ENCODE data around the gene MYMK. TPM values are rescaled to one million over a fixed set of nuclear protein-coding genes. Genes with fewer than 3 reads are reported as not detected.

Gene MYMK
- polyA plus RNA-seq, 2 donors: not detected

DNA sequence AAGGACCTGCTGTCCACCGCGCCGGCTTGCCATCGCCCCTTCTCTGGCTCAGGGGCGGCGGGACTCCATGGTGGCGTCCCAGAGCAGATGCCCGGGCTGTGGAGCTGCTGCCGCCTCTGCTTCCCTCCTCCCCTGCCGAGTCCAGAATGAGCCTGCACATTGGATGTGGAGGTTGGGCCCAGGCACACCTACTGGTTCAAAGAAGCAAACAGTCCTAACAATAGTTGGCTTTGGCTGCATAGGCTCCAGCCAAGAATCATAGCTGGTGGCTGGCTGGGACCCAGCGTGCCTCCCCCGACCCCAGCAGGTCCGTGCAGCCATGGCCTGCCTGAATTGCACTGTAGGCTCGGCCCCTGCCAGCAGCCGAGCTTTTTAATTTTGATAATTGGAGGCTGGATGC is 35.6 kb upstream of the MYMK start:
- WGBS, 2 donors: 49 to 58% methylated on average over 15 of the region's 15 CpGs
- H3K4me1 ChIP-seq (ENCODE audit: control insufficient read depth in 2 of 2, insufficient read depth in 2 of 2, low read length in 1 of 2): peaks cover 0 to 9% of the 10 kb centered on the region in 2 donors

DNA sequence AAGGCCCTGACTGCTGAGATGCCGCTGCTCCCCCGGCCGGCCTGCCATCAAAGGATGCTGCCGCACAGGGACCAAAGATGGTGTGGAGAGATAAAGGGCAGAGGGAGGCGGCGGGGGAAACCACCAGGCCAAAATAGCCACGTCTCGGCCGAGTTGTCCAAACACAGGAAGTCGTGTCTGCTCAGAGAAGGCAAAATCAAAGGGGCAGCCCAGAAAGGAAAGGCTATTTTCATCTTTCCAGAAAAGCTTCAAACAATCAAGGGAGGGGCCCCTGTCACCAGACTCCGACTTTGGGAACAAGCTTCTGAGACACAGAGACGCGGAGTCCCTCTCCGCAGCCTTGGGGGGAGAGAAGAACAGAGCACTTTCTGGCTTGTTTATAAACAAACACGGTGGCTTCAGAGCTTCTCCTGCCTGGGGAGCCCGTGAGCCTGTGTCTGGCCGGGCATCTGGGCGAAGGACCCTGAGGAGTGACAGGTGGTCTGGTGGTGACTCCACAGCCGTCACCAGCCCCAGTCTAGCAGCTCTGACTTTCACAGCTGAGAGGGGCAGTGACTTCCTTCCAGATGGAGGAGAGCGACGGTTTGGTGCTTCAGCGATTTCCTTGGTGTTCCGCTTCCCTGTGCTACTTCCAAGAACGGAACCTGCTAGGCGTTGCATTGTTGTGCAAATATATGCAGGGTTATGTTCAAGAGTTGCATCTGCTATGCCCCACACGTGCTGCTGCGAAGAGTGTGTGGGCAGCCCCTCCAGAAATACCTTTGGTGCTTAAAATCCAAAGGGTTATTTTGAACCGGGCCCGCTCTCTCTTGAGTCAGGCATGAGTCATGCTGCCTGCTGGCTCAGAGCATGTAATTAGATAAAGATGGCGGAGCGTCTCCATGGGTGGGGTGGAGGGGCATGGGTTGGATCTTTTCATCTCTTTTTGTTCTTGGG is 33.7 kb upstream of the MYMK start:
- Histone ChIP-seq H3K4me1 (ENCODE audit: control insufficient read depth in 2 of 2, insufficient read depth in 2 of 2, low read length in 1 of 2) (peaks cover 0 to 9% of the 10 kb centered on the region in 2 donors), H3K36me3 (ENCODE audit: control insufficient read depth in 2 of 2, insufficient read depth in 2 of 2, low read length in 1 of 2) (no peaks in the 10 kb centered on the region), H3K9me3 (ENCODE audit: control insufficient read depth in 2 of 2, insufficient read depth in 1 of 2, low read depth in 1 of 2, low read length in 1 of 2) (no peaks in the 10 kb centered on the region), H3K27ac (ENCODE audit: low read depth in 2 of 2, low read length in 1 of 2) (peak overlapping the region; percentile 57 to 79), H3K4me3 (ENCODE audit: low read depth in 1 of 2, low read length in 2 of 2) (no peak overlapping the region), H3K27me3 (ENCODE audit: control insufficient read depth in 1 of 2, insufficient read depth in 2 of 2, low read length in 2 of 2) (no peaks in the 10 kb centered on the region)
- WGBS, 2 donors: 37 to 40% methylated on average over 31 of the region's 31 CpGs

More for the DNA sequence above, 35.6 kb upstream of the MYMK start:
- Histone ChIP-seq H3K4me3 (ENCODE audit: low read depth in 1 of 2, low read length in 2 of 2) (no peak overlapping the region), H3K27me3 (ENCODE audit: control insufficient read depth in 1 of 2, insufficient read depth in 2 of 2, low read length in 2 of 2) (no peaks in the 10 kb centered on the region), H3K27ac (ENCODE audit: low read depth in 2 of 2, low read length in 1 of 2) (no peak overlapping the region), H3K36me3 (ENCODE audit: control insufficient read depth in 2 of 2, insufficient read depth in 2 of 2, low read length in 1 of 2) (no peaks in the 10 kb centered on the region), H3K9me3 (ENCODE audit: control insufficient read depth in 2 of 2, insufficient read depth in 1 of 2, low read depth in 1 of 2, low read length in 1 of 2) (no peaks in the 10 kb centered on the region)

DNA sequence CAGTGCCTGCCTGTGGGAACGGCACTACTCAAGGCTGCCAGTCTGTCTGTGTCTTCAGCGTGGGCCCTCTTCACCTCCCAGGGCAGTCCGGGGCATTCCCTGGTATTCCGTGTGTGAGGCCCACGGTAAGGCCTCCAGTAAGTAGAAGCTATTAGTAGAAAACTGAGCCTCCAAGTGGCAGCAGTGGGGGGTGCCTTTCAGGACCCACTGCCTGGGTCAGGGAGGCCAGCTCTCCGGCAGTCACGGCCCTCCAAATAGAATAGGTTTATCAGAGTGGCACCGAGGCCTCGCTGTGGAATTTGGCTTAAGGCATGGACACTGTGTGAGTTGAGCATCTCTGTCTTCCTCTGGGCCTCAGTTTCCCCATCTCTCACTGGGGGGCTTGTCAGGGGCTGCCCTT is 32.8 kb upstream of the MYMK start:
- Histone ChIP-seq H3K4me3 (ENCODE audit: low read depth in 1 of 2, low read length in 2 of 2) (no peak overlapping the region), H3K36me3 (ENCODE audit: control insufficient read depth in 2 of 2, insufficient read depth in 2 of 2, low read length in 1 of 2) (no peaks in the 10 kb centered on the region), H3K27ac (ENCODE audit: low read depth in 2 of 2, low read length in 1 of 2) (no peak overlapping the region), H3K4me1 (ENCODE audit: control insufficient read depth in 2 of 2, insufficient read depth in 2 of 2, low read length in 1 of 2) (peaks cover 0 to 3% of the 10 kb centered on the region in 2 donors), H3K9me3 (ENCODE audit: control insufficient read depth in 2 of 2, insufficient read depth in 1 of 2, low read depth in 1 of 2, low read length in 1 of 2) (no peaks in the 10 kb centered on the region), H3K27me3 (ENCODE audit: control insufficient read depth in 1 of 2, insufficient read depth in 2 of 2, low read length in 2 of 2) (no peaks in the 10 kb centered on the region)
- 93 to 94% methylated on average over 9 of the region's 9 CpGs for WGBS, 2 donors

- peaks cover 0 to 3% of the 10 kb centered on the region in 2 donors for H3K4me1 ChIP-seq (ENCODE audit: control insufficient read depth in 2 of 2, insufficient read depth in 2 of 2, low read length in 1 of 2)
- no peaks in the 10 kb centered on the region for H3K27me3 ChIP-seq (ENCODE audit: control insufficient read depth in 1 of 2, insufficient read depth in 2 of 2, low read length in 2 of 2)
- no peaks in the 10 kb centered on the region for H3K9me3 ChIP-seq (ENCODE audit: control insufficient read depth in 2 of 2, insufficient read depth in 1 of 2, low read depth in 1 of 2, low read length in 1 of 2)
- no peak overlapping the region for H3K4me3 ChIP-seq (ENCODE audit: low read depth in 1 of 2, low read length in 2 of 2)
- WGBS, 2 donors: 81 to 84% methylated on average over 5 of the region's 5 CpGs
- no peak overlapping the region for H3K27ac ChIP-seq (ENCODE audit: low read depth in 2 of 2, low read length in 1 of 2)
- H3K36me3 ChIP-seq (ENCODE audit: control insufficient read depth in 2 of 2, insufficient read depth in 2 of 2, low read length in 1 of 2): no peaks in the 10 kb centered on the region
These were observed 31.6 kb upstream of the MYMK start for GRCh38 chr9:133556354-133556753.

DNA sequence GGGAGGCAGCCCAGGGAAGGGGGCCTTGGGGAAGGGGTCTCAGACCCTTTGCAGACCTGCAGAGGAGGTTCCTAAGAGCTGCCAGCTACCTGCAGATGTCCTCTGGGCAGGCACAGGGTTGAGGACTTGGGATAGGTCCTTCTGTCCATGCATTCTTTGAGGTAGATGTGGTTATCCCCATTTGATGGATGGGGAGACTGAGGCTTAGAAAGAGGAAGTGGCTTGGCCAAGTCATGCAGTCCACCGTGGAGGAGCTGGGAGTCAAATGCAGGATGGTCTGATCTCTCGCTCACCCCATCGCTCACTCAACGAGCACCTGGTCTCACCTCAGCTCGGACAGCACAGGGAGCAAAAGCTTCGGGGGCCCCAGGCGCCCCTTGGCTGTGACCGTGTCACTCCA is 30.0 kb upstream of the MYMK start:
- Histone ChIP-seq H3K4me3 (ENCODE audit: low read depth in 1 of 2, low read length in 2 of 2) (no peak overlapping the region), H3K36me3 (ENCODE audit: control insufficient read depth in 2 of 2, insufficient read depth in 2 of 2, low read length in 1 of 2) (no peaks in the 10 kb centered on the region), H3K27me3 (ENCODE audit: control insufficient read depth in 1 of 2, insufficient read depth in 2 of 2, low read length in 2 of 2) (no peaks in the 10 kb centered on the region), H3K4me1 (ENCODE audit: control insufficient read depth in 2 of 2, insufficient read depth in 2 of 2, low read length in 1 of 2) (no peaks in the 10 kb centered on the region), H3K27ac (ENCODE audit: low read depth in 2 of 2, low read length in 1 of 2) (no peak overlapping the region), H3K9me3 (ENCODE audit: control insufficient read depth in 2 of 2, insufficient read depth in 1 of 2, low read depth in 1 of 2, low read length in 1 of 2) (no peaks in the 10 kb centered on the region)
- 87 to 93% methylated on average over 8 of the region's 8 CpGs for WGBS, 2 donors

DNA sequence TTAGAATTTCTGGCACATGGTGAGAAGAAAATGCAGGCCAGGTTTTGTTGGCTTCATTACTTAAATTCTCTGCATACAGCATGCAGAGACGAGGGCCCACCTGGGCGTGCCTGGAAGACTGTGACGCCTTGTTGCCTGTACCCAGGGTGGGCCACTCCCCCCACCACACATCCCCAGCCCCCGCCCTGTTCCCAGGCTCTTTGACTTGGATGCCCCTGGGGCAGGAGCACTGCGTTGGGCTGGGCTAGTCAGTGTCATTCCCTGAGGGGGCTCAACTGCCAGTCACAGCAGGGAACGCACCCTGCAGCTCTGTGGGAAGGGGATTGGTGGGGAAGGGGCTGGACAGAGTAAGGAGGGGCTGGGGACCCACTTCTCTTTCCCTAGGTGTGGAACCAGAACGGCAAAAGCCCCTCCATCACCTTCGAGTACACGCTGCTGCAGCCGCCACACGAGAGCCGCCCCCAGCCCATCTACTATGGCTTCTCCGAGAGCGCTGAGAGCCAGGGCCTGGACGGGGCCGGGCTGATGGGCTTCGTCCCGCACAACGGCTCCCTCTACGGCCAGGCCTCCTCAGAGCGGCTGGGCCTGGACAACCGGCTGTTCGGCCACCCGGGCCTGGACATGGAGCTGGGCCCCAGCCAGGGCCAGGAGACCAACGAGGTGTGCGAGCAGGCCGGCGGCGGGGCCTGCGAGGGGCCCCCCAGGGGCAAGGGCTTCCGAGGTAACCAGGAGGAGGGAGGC is 29.4 kb upstream of the MYMK start:
- Histone ChIP-seq H3K36me3 (ENCODE audit: control insufficient read depth in 2 of 2, insufficient read depth in 2 of 2, low read length in 1 of 2) (no peaks in the 10 kb centered on the region), H3K27me3 (ENCODE audit: control insufficient read depth in 1 of 2, insufficient read depth in 2 of 2, low read length in 2 of 2) (no peaks in the 10 kb centered on the region), H3K27ac (ENCODE audit: low read depth in 2 of 2, low read length in 1 of 2) (no peak overlapping the region), H3K9me3 (ENCODE audit: control insufficient read depth in 2 of 2, insufficient read depth in 1 of 2, low read depth in 1 of 2, low read length in 1 of 2) (no peaks in the 10 kb centered on the region), H3K4me3 (ENCODE audit: low read depth in 1 of 2, low read length in 2 of 2) (no peak overlapping the region), H3K4me1 (ENCODE audit: control insufficient read depth in 2 of 2, insufficient read depth in 2 of 2, low read length in 1 of 2) (no peaks in the 10 kb centered on the region)
- WGBS, 2 donors: 85 to 86% methylated on average over 29 to 31 of the region's 31 CpGs

DNA sequence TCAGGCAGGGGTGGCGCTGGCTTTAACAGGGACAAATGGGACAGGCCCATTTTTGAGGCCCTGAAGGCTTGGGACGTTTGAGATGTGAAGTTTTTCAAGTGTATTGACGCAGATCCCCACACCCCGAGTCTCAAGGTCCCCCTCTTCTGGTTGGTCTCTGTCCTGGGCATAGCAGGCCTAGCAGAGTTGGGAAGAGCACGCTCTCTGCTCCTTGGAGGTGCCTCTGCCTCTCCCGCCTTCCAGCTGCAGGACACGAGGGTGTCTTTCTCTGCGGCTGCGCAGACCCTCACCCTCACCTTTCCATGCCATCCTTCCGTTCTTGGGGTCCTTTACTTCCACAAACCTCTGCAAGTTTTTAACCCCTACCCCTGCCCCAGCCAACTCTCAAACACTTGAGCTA is 28.4 kb upstream of the MYMK start:
- H3K27me3 ChIP-seq (ENCODE audit: control insufficient read depth in 1 of 2, insufficient read depth in 2 of 2, low read length in 2 of 2): no peaks in the 10 kb centered on the region

DNA sequence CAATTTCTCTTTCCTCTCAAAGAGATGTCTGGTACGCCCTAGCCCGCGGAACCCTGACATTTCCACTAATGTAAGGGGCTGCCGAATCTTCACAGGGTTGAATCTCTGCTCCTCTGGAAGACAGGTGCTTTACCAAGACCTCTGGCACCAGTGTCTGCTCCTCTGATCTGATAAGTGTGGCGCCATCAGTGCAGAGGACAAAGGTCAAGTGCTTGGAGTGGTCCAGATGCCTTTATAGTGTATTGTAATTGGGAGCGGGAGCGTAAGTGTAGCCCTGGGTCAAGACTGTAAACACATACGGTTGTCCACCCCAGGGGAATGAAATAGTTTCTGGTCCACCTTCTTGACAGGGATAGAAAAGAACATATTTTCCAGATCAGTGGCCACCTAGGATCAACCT is 27.5 kb upstream of the MYMK start:
- Histone ChIP-seq H3K27me3 (ENCODE audit: control insufficient read depth in 1 of 2, insufficient read depth in 2 of 2, low read length in 2 of 2) (no peaks in the 10 kb centered on the region), H3K36me3 (ENCODE audit: control insufficient read depth in 2 of 2, insufficient read depth in 2 of 2, low read length in 1 of 2) (no peaks in the 10 kb centered on the region)
- 93% methylated on average over 8 of the region's 8 CpGs for WGBS, 2 donors

More for the DNA sequence above, 28.4 kb upstream of the MYMK start:
- 83 to 87% methylated on average over 10 of the region's 10 CpGs for WGBS, 2 donors
- no peaks in the 10 kb centered on the region for H3K9me3 ChIP-seq (ENCODE audit: control insufficient read depth in 2 of 2, insufficient read depth in 1 of 2, low read depth in 1 of 2, low read length in 1 of 2)
- H3K36me3 ChIP-seq (ENCODE audit: control insufficient read depth in 2 of 2, insufficient read depth in 2 of 2, low read length in 1 of 2): no peaks in the 10 kb centered on the region
- H3K4me1 ChIP-seq (ENCODE audit: control insufficient read depth in 2 of 2, insufficient read depth in 2 of 2, low read length in 1 of 2): no peaks in the 10 kb centered on the region
- no peak overlapping the region for H3K4me3 ChIP-seq (ENCODE audit: low read depth in 1 of 2, low read length in 2 of 2)
- H3K27ac ChIP-seq (ENCODE audit: low read depth in 2 of 2, low read length in 1 of 2): no peak overlapping the region

DNA sequence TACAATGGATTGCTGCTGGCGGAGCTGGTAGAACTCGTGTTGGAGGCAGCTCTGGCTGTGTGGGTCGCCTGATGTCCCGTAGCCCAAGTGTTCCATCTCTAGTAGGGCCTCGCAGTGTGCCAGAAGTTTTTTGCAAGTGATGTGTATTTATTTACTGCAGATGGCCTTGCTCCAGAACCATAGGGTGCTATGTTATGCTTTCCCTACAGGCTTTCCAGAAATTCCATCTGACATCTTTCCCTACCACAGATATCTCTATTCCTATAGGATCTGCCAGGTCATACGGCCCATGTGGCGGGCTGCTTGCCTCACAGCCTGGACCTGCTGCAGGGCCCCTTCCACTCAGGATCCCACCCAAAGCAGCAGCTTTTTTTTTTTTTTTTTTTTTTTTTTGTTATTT is 26.7 kb upstream of the MYMK start:
- no peaks in the 10 kb centered on the region for H3K9me3 ChIP-seq (ENCODE audit: control insufficient read depth in 2 of 2, insufficient read depth in 1 of 2, low read depth in 1 of 2, low read length in 1 of 2)
- no peaks in the 10 kb centered on the region for H3K36me3 ChIP-seq (ENCODE audit: control insufficient read depth in 2 of 2, insufficient read depth in 2 of 2, low read length in 1 of 2)
- H3K27me3 ChIP-seq (ENCODE audit: control insufficient read depth in 1 of 2, insufficient read depth in 2 of 2, low read length in 2 of 2): no peaks in the 10 kb centered on the region
- 77 to 82% methylated on average over 7 of the region's 7 CpGs for WGBS, 2 donors
- peaks cover 0 to under 1% of the 10 kb centered on the region in 2 donors for H3K4me1 ChIP-seq (ENCODE audit: control insufficient read depth in 2 of 2, insufficient read depth in 2 of 2, low read length in 1 of 2)
- no peak overlapping the region for H3K27ac ChIP-seq (ENCODE audit: low read depth in 2 of 2, low read length in 1 of 2)
- no peak overlapping the region for H3K4me3 ChIP-seq (ENCODE audit: low read depth in 1 of 2, low read length in 2 of 2)

More for the DNA sequence above, 27.5 kb upstream of the MYMK start:
- Histone ChIP-seq H3K27ac (ENCODE audit: low read depth in 2 of 2, low read length in 1 of 2) (no peak overlapping the region), H3K9me3 (ENCODE audit: control insufficient read depth in 2 of 2, insufficient read depth in 1 of 2, low read depth in 1 of 2, low read length in 1 of 2) (no peaks in the 10 kb centered on the region), H3K4me3 (ENCODE audit: low read depth in 1 of 2, low read length in 2 of 2) (no peak overlapping the region), H3K4me1 (ENCODE audit: control insufficient read depth in 2 of 2, insufficient read depth in 2 of 2, low read length in 1 of 2) (no peaks in the 10 kb centered on the region)

All from esophagus (tissue), 2 donors.